HepG2 (cell line): ENCODE measurements around the gene XPNPEP2. TPM values are rescaled to one million over a fixed set of nuclear protein-coding genes. Genes with fewer than 3 reads are reported as not detected.

Experiments
- ATAC-seq: fragments of 200-7000 bp; cut with Tn5 transposase; 3 replicates; pipeline ENCODE4 v1.9.1; 2020; ENCODE audit warnings: mild to moderate bottlenecking, moderate library complexity
- BruUV-seq: library from RNA; stranded (reverse); fragments of 400-500 nt; replicated peaks from 2 replicates; lab custom pipeline; 2021; lab: Mats Ljungman, UMichigan
- CTCF ChIA-PET: fragments of 300-600 bp; formaldehyde crosslinking; extraction: SDS; loops from one replicate; lab custom pipeline; 2021; ENCODE audit warnings: low total read pairs, inconsistent platforms, low intra/inter-chr PET ratio; lab: Yijun Ruan, JAX
- POLR2A ChIA-PET: fragments of 350-600 bp; sonication (Branson Sonifier 250); formaldehyde crosslinking; loops from one replicate; lab custom pipeline; 2020; ENCODE audit warnings: antibody characterized with exemption, inconsistent platforms; lab: Yijun Ruan, JAX
- DNase-seq: peaks from one replicate; pipeline ENCODE4 v3.0.0-alpha.2; 2015; ENCODE audit warnings: low spot score
- FAIRE-seq: peaks from 3 replicates; lab custom pipeline; 2011; peaks lifted over from hg19 to GRCh38; lab: Jason Lieb, UNC
- H2AFZ ChIP-seq: one replicate; pipeline ENCODE4 v1.6.1; 2011; ENCODE audit warnings: low read length, inconsistent platforms
- H3K27ac ChIP-seq: fragments of 300-600 bp; 3 replicates; pipeline ENCODE4 v1.8.0; 2011; ENCODE audit warnings: mixed run types, mild to moderate bottlenecking, mixed read lengths, low read length, inconsistent platforms; ENCODE audit not compliant: insufficient read depth; ENCODE audit errors: extremely low read length
- H3K27me3 ChIP-seq, 2 experiments: fragments of 200-600 bp in 1 of 2; 2 replicates in 1 of 2; 3 replicates in 1 of 2; pipeline versions ENCODE4 v1.6.0 to v1.8.0; 2011; ENCODE audit warnings: low read length in 2 of 2, mild to moderate bottlenecking in 2 of 2, moderate library complexity in 2 of 2, inconsistent platforms in 1 of 2; ENCODE audit not compliant: insufficient read depth in 2 of 2, control insufficient read depth in 1 of 2
- H3K36me3 ChIP-seq, 2 experiments: fragments of 200-600 bp in 1 of 2; replicated peaks in 1 of 2; 2 replicates in 1 of 2; 3 replicates in 1 of 2; pipeline versions ENCODE4 v1.5.1 to v1.8.0; 2011; ENCODE audit warnings: low read length in 2 of 2, inconsistent platforms in 1 of 2; ENCODE audit not compliant: insufficient read depth in 2 of 2, control insufficient read depth in 1 of 2
- H3K4me1 ChIP-seq: 2 replicates; pipeline ENCODE4 v1.5.1; 2012; ENCODE audit warnings: low read length, inconsistent platforms; ENCODE audit not compliant: insufficient read depth
- H3K4me2 ChIP-seq: 2 replicates; pipeline ENCODE4 v1.6.0; 2011; ENCODE audit warnings: low read depth, low read length, inconsistent platforms
- H3K4me3 ChIP-seq, 3 experiments: fragments of 200-600 bp in 1 of 3; sonication (generic), shearing (Covaris generic) in 1 of 3; replicated peaks in 1 of 3; 2 replicates each; pipeline ENCODE4 v1.5.1; 2011 to 2016; ENCODE audit warnings: low read length in 3 of 3, inconsistent platforms in 2 of 3, low read depth in 2 of 3, mild to moderate bottlenecking in 2 of 3, control low read depth in 1 of 3, mixed read lengths in 1 of 3; ENCODE audit not compliant: insufficient read depth in 1 of 3
- H3K79me2 ChIP-seq: one replicate; pipeline ENCODE4 v1.6.1; 2011; ENCODE audit warnings: low read length, inconsistent platforms; ENCODE audit not compliant: insufficient read depth
- H3K9ac ChIP-seq: 2 replicates; pipeline ENCODE4 v1.6.0; 2011; ENCODE audit warnings: mild to moderate bottlenecking, low read depth, low read length, inconsistent platforms; ENCODE audit not compliant: insufficient read depth
- H3K9me3 ChIP-seq: 2 replicates; pipeline ENCODE4 v1.5.1; 2012; ENCODE audit warnings: mild to moderate bottlenecking, low read length
- H4K20me1 ChIP-seq: 2 replicates; pipeline ENCODE4 v1.6.0; 2011; ENCODE audit warnings: inconsistent platforms, mild to moderate bottlenecking, low read length, moderate library complexity; ENCODE audit not compliant: insufficient read depth
- BCLAF1 ChIP-seq: fragments of 450-650 bp; IDR thresholded peaks from 2 replicates; pipeline ENCODE4 v1.6.1; 2017; ENCODE audit warnings: mild to moderate bottlenecking
- CHD4 ChIP-seq: fragments of 200-600 bp; sonication (generic); IDR thresholded peaks from 2 replicates; pipeline ENCODE4 v1.7.0; 2017; ENCODE audit warnings: mild to moderate bottlenecking, low read length, borderline replicate concordance
- DMAP1 ChIP-seq: IDR thresholded peaks from 2 replicates; pipeline ENCODE4 v1.6.1; 2016
- DR1 ChIP-seq: sonication (generic); formaldehyde crosslinking; IDR thresholded peaks from 2 replicates; pipeline ENCODE4 v1.8.0; 2021; ENCODE audit warnings: mild to moderate bottlenecking, missing genetic modification reagents, inconsistent platforms
- GMEB2 ChIP-seq: IDR thresholded peaks from 2 replicates; pipeline ENCODE4 v1.6.1; 2016; ENCODE audit warnings: missing biosample characterization, missing genetic modification reagents, low read depth
- HINFP ChIP-seq: sonication (generic); formaldehyde crosslinking; IDR thresholded peaks from 2 replicates; pipeline ENCODE4 v1.4.0; 2020; ENCODE audit warnings: low read depth, mild to moderate bottlenecking, missing genetic modification reagents
- PHB2 ChIP-seq: fragments of 450-650 bp; IDR thresholded peaks from 2 replicates; pipeline ENCODE4 v1.6.1; 2018; ENCODE audit not compliant: partially characterized antibody
- RXRA ChIP-seq: sonication (generic); formaldehyde crosslinking; IDR thresholded peaks from 2 replicates; pipeline ENCODE4 v1.5.1; 2020; ENCODE audit warnings: missing genetic modification reagents
- TARDBP ChIP-seq: sonication (generic); formaldehyde crosslinking; IDR thresholded peaks from 2 replicates; pipeline ENCODE4 v1.8.0; 2022; ENCODE audit warnings: mild to moderate bottlenecking, missing genetic modification reagents
- TBP ChIP-seq: sonication (generic); formaldehyde crosslinking; IDR thresholded peaks from 2 replicates; pipeline ENCODE4 v1.5.0; 2020; ENCODE audit warnings: missing genetic modification reagents
- THYN1 ChIP-seq: sonication (generic); formaldehyde crosslinking; IDR thresholded peaks from 2 replicates; pipeline ENCODE4 v1.8.1; 2023; ENCODE audit warnings: low read depth, mild to moderate bottlenecking, moderate library complexity, missing genetic modification reagents, borderline replicate concordance
- XRCC5 ChIP-seq: fragments of 200-400 bp; formaldehyde crosslinking; optimal IDR thresholded peaks from 2 replicates; pipeline ENCODE3; 2017; ENCODE audit warnings: mild to moderate bottlenecking, low read length
- ZIK1 ChIP-seq: sonication (generic); formaldehyde crosslinking; IDR thresholded peaks from 2 replicates; pipeline ENCODE4 v1.5.0; 2020; ENCODE audit warnings: mild to moderate bottlenecking, low read depth, missing genetic modification reagents, borderline replicate concordance
- ZKSCAN5 ChIP-seq: sonication (generic); formaldehyde crosslinking; IDR thresholded peaks from 2 replicates; pipeline ENCODE4 v1.5.1; 2020; ENCODE audit warnings: mild to moderate bottlenecking, missing genetic modification reagents
- ZNF253 ChIP-seq: sonication (generic); formaldehyde crosslinking; IDR thresholded peaks from 2 replicates; pipeline ENCODE4 v1.8.0; 2022; ENCODE audit warnings: mild to moderate bottlenecking, missing genetic modification reagents, borderline replicate concordance
- WGBS: methylation state at CpG from one replicate; pipeline ENCODE4 v1.1.6; 2017; ENCODE audit warnings: low lambda C conversion rate; 5-methylcytosine and 5-hydroxymethylcytosine counted together
- in situ Hi-C: cut with HindIII; loops from 2 replicates; pipeline ENCODE4 v1.10.0; 2017; ENCODE audit warnings: low pct_unique_long_range_greater_than_20kb; ENCODE audit not compliant: extremely low pct_ligation_motif_present
- intact Hi-C: fragments of 100-400 bp; cut with micrococcal nuclease; formaldehyde crosslinking; loops from one replicate; pipeline ENCODE4 v1.10.0; 2022; ENCODE audit not compliant: unreplicated experiment
- polyA plus RNA-seq, 8 experiments: library from polyadenylated mRNA; depleted of rRNA in 3 of 8; stranded (reverse) in 7 of 8; unstranded in 1 of 8; fragments of >200 nt; fragmentation: Illumina TruSeq in 4 of 8; extraction: Trizol in 4 of 8; gene quantifications; 2 replicates each; pipeline versions ENCODE4 v1.2.1 to v1.2.3, GENCODE V29; 2011 to 2016; ENCODE audit warnings: low read depth in 4 of 8, missing spikeins in 1 of 8, mixed read lengths in 1 of 8; ENCODE audit not compliant: insufficient read depth in 1 of 8
- total RNA-seq, 5 experiments: library from RNA; depleted of rRNA; stranded (reverse); fragments of >200 nt; fragmentation: Illumina TruSeq; extraction: Trizol; gene quantifications; 2 replicates each; pipeline ENCODE4 v1.2.3, GENCODE V29; 2016; ENCODE audit warnings: low read depth in 1 of 5

Gene XPNPEP2
- total and polyA plus RNA-seq, 2 of the 13 experiments (the other 11 are each of a cell fraction or from before 2014, with no cell fraction given) = 1.1 to 1.8 TPM

- Histone ChIP-seq H3K4me2 (no peak overlapping the region), H3K9ac (no peak overlapping the region), H4K20me1 (no peaks in the 10 kb centered on the region), H3K4me3 (no peak overlapping the region), H3K27me3 (no peaks in the 10 kb centered on the region), H3K9me3 (no peaks in the 10 kb centered on the region), H3K36me3 (no peaks in the 10 kb centered on the region), H3K27ac (no peak overlapping the region), H3K4me1 (peaks cover 12% of the 10 kb centered on the region; the same call in 1 of the 2 replicates), H3K79me2 (no peaks in the 10 kb centered on the region), H2AFZ (no peak overlapping the region)
- no TSS peak for BruUV-seq
- DNase-seq (no peak), FAIRE-seq (no peak), ATAC-seq (no peak)
- TF ChIP-seq XRCC5 = no peak
- no peak for TF ChIP-seq HINFP (CRISPR knock-in tag)
- no peak for TF ChIP-seq ZKSCAN5 (CRISPR knock-in tag)
- no peak for TF ChIP-seq TBP (CRISPR knock-in tag)
- no peak for TF ChIP-seq DR1 (CRISPR knock-in tag)
- no peak for TF ChIP-seq TARDBP (CRISPR knock-in tag)
- TF ChIP-seq ZIK1 (CRISPR knock-in tag) = no peak
- WGBS = 15% methylated on average over 4 of the region's 11 CpGs
- CTCF ChIA-PET = no interaction called here
- in situ Hi-C loops = no loop called here
- POLR2A ChIA-PET = no interaction called here
- intact Hi-C loops = no loop called here
Observed at GRCh38 chrX:129783291-129783713, 44.5 kb downstream of the XPNPEP2 start.

- Histone ChIP-seq H3K9ac (no peak overlapping the region), H3K27me3 (no peaks in the 10 kb centered on the region), H3K79me2 (no peaks in the 10 kb centered on the region), H3K4me2 (no peak overlapping the region), H3K4me1 (peaks cover 12% of the 10 kb centered on the region; the same call in 1 of the 2 replicates), H3K27ac (no peak overlapping the region), H3K9me3 (no peaks in the 10 kb centered on the region), H3K36me3 (no peaks in the 10 kb centered on the region), H2AFZ (no peak overlapping the region), H4K20me1 (no peaks in the 10 kb centered on the region), H3K4me3 (no peak overlapping the region)
- in situ Hi-C loops = no loop called here
- WGBS = 63% methylated on average over 7 of the region's 7 CpGs
- DNase-seq (no peak), ATAC-seq (no peak), FAIRE-seq (no peak)
- BruUV-seq = no TSS peak
- intact Hi-C loops = no loop called here
- CTCF ChIA-PET = no interaction called here
- POLR2A ChIA-PET = no interaction called here
- TF ChIP-seq ZNF253 (CRISPR knock-in tag) = no peak
- TF ChIP-seq CHD4 = no peak
- TF ChIP-seq PHB2 = no peak
- TF ChIP-seq DMAP1 (CRISPR knock-in tag) = no peak
- no peak for TF ChIP-seq THYN1 (CRISPR knock-in tag)
- no peak for TF ChIP-seq GMEB2 (CRISPR knock-in tag)
- TF ChIP-seq BCLAF1 = no peak
- TF ChIP-seq RXRA = no peak
Observed at GRCh38 chrX:129784371-129784770, 45.6 kb downstream of the XPNPEP2 start.
